Measurements from ENCODE around the gene MCOLN2.
A peak's percentile ranks its signal among the peaks of the same experiment; 100 is the strongest.
"Not testable (repeated sequence)": the region's sequence is repeated elsewhere in the genome, so short reads cannot be mapped to it uniquely, and the experiment has no call there.

Gene MCOLN2

GRCh38 chr1:85001742-85002141 lies 4.8 kb upstream of the MCOLN2 start:
- H3K27me3 Mint-ChIP-seq = peaks cover 0 to 47% of the 10 kb centered on the region in 2 donors
- H3K4me3 Mint-ChIP-seq = no peak overlapping the region
- H3K36me3 Mint-ChIP-seq (ENCODE audit: insufficient read depth) = peaks cover 8% of the 10 kb centered on the region
- ATAC-seq (replicated peaks) (no peak), DNase-seq (no peak)
- H3K27ac Mint-ChIP-seq = no peak overlapping the region
- H3K4me1 Mint-ChIP-seq (ENCODE audit: low read depth in 2 of 2) = peaks cover 18 to 36% of the 10 kb centered on the region in 2 donors
- H3K9me3 Mint-ChIP-seq = peaks cover 0 to 7% of the 10 kb centered on the region in 2 donors

- Mint-ChIP-seq H3K9me3 (no peaks in the 10 kb centered on the region), H3K4me1 (ENCODE audit: low read depth in 2 of 2) (peaks cover 19 to 35% of the 10 kb centered on the region in 2 donors), H3K27ac (peak overlapping the region; percentile 42 to 72), H3K27me3 (peaks cover 0 to 45% of the 10 kb centered on the region in 2 donors), H3K36me3 (ENCODE audit: insufficient read depth) (peaks cover 9% of the 10 kb centered on the region), H3K4me3 (peak overlapping the region; percentile 86 to 88)
- peak; percentile 71 for ATAC-seq (replicated peaks)
- peak; percentile 51 to 63 (median 52) for DNase-seq
These were observed 1.8 kb upstream of the MCOLN2 start for GRCh38 chr1:84998642-84999280.

DNA sequence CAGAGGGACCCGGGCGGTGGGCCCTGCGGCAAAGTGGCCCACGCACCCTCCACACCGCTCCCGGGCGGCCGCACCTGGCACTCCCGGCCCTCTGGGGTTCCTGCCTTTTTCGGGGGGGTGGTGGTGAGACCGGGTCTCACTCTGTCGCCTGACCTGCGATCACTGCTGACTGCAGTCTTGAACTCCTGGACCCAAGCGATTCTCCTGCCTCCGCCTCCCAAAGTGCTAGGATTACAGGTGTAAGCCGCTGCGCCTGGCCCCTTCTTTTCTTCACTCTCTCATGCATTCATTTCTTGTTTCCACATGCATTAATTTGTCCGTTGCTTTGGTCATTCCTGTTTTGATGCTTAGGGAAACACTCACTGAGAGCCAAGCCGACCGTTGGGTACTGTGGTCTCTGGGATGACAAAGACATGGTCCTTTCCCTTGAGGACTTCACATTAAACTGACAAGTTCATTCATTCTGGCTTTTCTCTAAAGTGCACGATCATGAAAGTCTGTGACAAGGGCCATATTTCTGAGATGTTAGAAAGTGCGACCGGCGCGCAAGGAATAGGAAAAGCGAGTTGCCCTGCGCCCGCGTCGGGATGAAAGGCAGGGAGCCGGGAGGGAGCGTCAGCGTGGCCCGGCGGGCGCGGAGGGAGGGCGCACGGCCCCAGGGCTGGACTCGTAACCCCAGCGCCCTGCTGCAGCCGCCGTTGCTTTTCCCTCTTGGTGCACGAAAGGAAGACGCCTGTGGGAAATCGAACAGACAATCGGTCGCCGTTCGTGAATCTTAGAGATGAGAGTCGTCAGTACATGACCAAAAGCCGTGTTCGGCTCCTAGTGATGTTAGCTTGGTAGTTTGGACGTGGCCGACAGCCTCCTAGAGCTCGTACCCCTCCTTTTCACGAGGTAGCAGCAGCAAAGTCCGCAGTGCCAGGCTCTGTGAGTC lies 1.0 kb upstream of the MCOLN2 start:
- ATAC-seq (replicated peaks) (no peak), DNase-seq (peak in 1 of 3 experiments; percentile 9)
- Mint-ChIP-seq H3K27ac (peak overlapping the region; percentile 42 to 72), H3K27me3 (peaks cover 0 to 36% of the 10 kb centered on the region in 2 donors), H3K4me1 (ENCODE audit: low read depth in 2 of 2) (peaks cover 23 to 42% of the 10 kb centered on the region in 2 donors), H3K4me3 (peak overlapping the region; percentile 86 to 88), H3K9me3 (no peaks in the 10 kb centered on the region), H3K36me3 (ENCODE audit: insufficient read depth) (peaks cover 15% of the 10 kb centered on the region)

- Mint-ChIP-seq H3K4me1 (ENCODE audit: low read depth in 2 of 2) (peaks cover 31 to 54% of the 10 kb centered on the region in 2 donors), H3K36me3 (ENCODE audit: insufficient read depth) (peaks cover 14% of the 10 kb centered on the region), H3K27me3 (peaks cover 0 to 18% of the 10 kb centered on the region in 2 donors), H3K4me3 (peak overlapping the region; percentile 86 to 88), H3K9me3 (no peaks in the 10 kb centered on the region), H3K27ac (peak overlapping the region; percentile 49 to 91)
- ATAC-seq (replicated peaks) (peak; percentile 16), DNase-seq (peak in 1 of 3 experiments; percentile 17)
These were observed 1.2 kb downstream of the MCOLN2 start for GRCh38 chr1:84995484-84996334.

DNA sequence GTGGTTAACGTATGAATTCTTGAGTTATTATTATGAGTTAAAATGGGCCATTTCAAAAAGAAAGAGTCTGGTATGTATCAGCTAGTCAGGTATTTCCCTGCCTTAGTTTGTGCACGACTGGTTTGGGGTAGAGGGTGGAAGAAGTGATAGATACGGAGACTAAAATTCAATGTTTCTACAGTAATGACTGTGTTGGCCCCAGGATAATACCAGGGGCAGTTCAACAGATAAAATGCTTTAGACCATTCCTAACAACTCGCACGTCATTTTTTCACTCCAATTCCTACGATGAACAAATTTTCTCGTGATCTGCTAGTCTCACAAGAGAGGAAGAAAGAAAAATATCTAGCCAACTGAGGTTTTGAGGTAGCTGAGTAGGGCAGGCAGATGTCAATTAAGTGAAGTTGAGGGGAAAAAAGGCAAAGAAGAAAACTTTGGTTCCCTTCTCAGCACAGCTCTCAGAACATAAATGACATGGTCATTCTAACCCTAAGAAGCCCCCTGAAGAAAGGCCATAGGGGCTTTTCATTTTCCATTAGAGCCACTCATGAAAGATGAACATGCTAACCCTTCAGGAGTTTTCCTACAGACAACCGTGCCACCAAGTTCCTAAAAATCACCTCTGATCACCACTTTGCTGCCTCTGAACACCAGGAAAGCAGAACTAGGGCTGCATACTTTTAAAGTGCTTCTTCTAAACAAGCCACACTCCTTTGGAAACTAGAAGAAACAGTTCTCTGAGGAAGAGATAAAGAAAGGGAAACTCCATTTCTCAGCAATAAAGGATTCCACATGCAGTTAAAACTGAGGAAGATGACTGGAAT lies 5.6 kb downstream of the MCOLN2 start:
- no peak for ATAC-seq (replicated peaks)
- H3K36me3 Mint-ChIP-seq (ENCODE audit: insufficient read depth) = peaks cover 11% of the 10 kb centered on the region
- peak overlapping the region; percentile 45 to 77 for H3K4me3 Mint-ChIP-seq
- H3K4me1 Mint-ChIP-seq (ENCODE audit: low read depth in 2 of 2) = peaks cover 27 to 58% of the 10 kb centered on the region in 2 donors
- no peak for DNase-seq
- H3K27me3 Mint-ChIP-seq = no peaks in the 10 kb centered on the region
- H3K9me3 Mint-ChIP-seq = no peaks in the 10 kb centered on the region
- H3K27ac Mint-ChIP-seq = peak overlapping the region; percentile 25 to 92

DNA sequence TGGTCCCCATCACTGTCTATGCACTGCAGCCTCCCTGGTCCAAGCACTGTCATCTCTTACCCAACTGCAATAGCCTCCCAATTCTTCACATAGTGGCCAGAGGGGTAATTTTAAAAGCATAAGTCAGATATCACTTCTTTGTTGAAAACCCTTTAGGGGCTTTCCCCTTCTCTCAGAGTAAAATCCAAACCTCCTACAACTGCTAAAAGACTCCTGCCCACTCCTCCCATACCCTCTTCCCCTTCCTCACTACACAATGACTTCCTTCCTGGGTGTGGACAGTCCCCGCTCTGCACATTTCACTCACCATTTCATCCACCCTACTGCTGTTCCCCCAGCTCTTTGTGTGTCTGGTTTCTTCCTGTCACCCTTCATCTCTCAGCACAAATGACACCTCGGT lies 8.3 kb downstream of the MCOLN2 start:
- H3K4me3 Mint-ChIP-seq = peak overlapping the region; percentile 9 to 65
- H3K4me1 Mint-ChIP-seq (ENCODE audit: low read depth in 2 of 2) = peaks cover 26 to 64% of the 10 kb centered on the region in 2 donors
- peak; percentile 71 for ATAC-seq (replicated peaks)
- H3K9me3 Mint-ChIP-seq = no peaks in the 10 kb centered on the region
- peak in 1 of 3 experiments; percentile 10 for DNase-seq
- H3K36me3 Mint-ChIP-seq (ENCODE audit: insufficient read depth) = peaks cover 17% of the 10 kb centered on the region
- H3K27me3 Mint-ChIP-seq = no peaks in the 10 kb centered on the region
- peak overlapping the region; percentile 18 to 88 for H3K27ac Mint-ChIP-seq

DNA sequence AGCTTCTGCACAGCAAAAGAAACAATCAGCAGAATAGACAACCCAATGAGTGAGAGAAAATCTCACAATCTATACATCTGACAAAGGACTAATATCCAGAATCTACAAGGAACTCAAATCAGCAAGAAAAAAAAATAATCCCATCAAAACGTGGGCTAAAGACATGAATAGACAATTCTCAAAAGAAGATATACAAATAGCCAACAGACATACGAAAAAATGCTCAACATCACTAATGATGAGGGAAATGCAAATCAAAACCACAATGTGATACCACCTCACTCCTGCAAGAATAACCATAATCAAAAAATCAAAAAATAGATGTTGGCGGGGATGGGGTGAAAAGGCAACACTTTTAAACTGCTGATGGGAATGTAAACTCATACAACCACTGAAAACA lies 10.4 kb downstream of the MCOLN2 start:
- DNase-seq; H3K27ac Mint-ChIP-seq; H3K27me3 Mint-ChIP-seq; H3K4me3 Mint-ChIP-seq; H3K9me3 Mint-ChIP-seq; ATAC-seq (replicated peaks): not testable (repeated sequence)
- peaks cover 13% of the 10 kb centered on the region for H3K36me3 Mint-ChIP-seq (ENCODE audit: insufficient read depth)
- peaks cover 18 to 45% of the 10 kb centered on the region in 2 donors for H3K4me1 Mint-ChIP-seq (ENCODE audit: low read depth in 2 of 2)

DNA sequence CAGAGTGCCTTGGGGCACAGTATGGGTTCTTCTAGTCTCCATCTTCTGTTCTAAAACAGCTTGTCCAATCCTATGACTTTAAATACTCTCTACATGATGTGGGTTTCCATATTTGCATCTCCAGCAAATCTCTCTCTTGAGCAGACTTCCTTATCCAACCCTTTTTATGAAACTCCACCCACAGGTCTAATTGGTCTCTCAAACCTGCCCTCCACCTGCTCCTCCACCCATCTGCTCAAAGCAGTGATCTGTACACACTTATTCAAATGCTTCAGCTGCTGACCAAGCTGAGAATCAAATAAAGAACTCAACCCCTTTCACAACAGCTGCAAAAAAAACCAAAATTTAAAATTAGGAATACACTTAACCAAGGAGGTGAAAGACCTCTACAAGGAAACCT lies 11.5 kb downstream of the MCOLN2 start:
- DNase-seq (no peak), ATAC-seq (replicated peaks) (no peak)
- Mint-ChIP-seq H3K4me1 (ENCODE audit: low read depth in 2 of 2) (peaks cover 14 to 45% of the 10 kb centered on the region in 2 donors), H3K4me3 (no peak overlapping the region), H3K27me3 (no peaks in the 10 kb centered on the region), H3K9me3 (peaks cover 0 to 6% of the 10 kb centered on the region in 2 donors), H3K27ac (no peak overlapping the region), H3K36me3 (ENCODE audit: insufficient read depth) (peaks cover 13% of the 10 kb centered on the region)

GRCh38 chr1:84982395-84982794 lies 14.5 kb downstream of the MCOLN2 start:
- H3K4me3 Mint-ChIP-seq = no peak overlapping the region
- peaks cover 13% of the 10 kb centered on the region for H3K36me3 Mint-ChIP-seq (ENCODE audit: insufficient read depth)
- ATAC-seq (replicated peaks) (no peak), DNase-seq (no peak)
- H3K4me1 Mint-ChIP-seq (ENCODE audit: low read depth in 2 of 2) = peaks cover 11 to 57% of the 10 kb centered on the region in 2 donors
- H3K9me3 Mint-ChIP-seq = peaks cover 0 to 6% of the 10 kb centered on the region in 2 donors
- no peaks in the 10 kb centered on the region for H3K27me3 Mint-ChIP-seq
- no peak overlapping the region for H3K27ac Mint-ChIP-seq

DNA sequence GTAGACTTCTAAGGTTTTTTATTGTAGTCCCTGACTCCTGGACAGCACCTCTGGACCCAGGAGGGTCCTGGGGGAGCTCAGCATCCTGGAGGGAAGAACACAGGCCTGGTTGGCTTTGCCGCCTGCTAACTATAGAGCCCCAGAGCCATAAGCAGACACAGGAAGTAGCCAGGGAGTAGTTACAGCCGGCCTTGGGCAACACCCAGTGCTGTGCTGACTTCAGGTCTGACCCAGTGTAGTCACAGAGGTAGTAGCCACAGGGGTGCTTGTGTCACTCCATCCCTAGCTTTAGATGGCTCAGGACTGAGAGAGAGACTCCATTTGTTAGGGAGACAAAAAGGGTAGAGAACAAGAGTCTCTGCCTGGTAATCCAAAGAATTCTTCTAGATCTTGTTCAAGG lies 21.9 kb downstream of the MCOLN2 start:
- ATAC-seq (replicated peaks) (no peak), DNase-seq (no peak)
- Mint-ChIP-seq H3K27ac (peak overlapping the region; percentile 65 to 84), H3K4me3 (peak overlapping the region in 1 of 2 donors; percentile 31), H3K4me1 (ENCODE audit: low read depth in 2 of 2) (peaks cover 28 to 63% of the 10 kb centered on the region in 2 donors), H3K9me3 (no peaks in the 10 kb centered on the region), H3K36me3 (ENCODE audit: insufficient read depth) (no peaks in the 10 kb centered on the region), H3K27me3 (no peaks in the 10 kb centered on the region)

- H3K4me1 Mint-ChIP-seq (ENCODE audit: low read depth in 2 of 2) = peaks cover 30 to 50% of the 10 kb centered on the region in 2 donors
- H3K27me3 Mint-ChIP-seq = no peaks in the 10 kb centered on the region
- DNase-seq (no peak), ATAC-seq (replicated peaks) (no peak)
- H3K36me3 Mint-ChIP-seq (ENCODE audit: insufficient read depth) = no peaks in the 10 kb centered on the region
- H3K4me3 Mint-ChIP-seq = peak overlapping the region in 1 of 2 donors; percentile 9
- H3K27ac Mint-ChIP-seq = peak overlapping the region; percentile 82 to 86
- no peaks in the 10 kb centered on the region for H3K9me3 Mint-ChIP-seq
These were observed 23.2 kb downstream of the MCOLN2 start for GRCh38 chr1:84973498-84974334.
